NCI-H2029 (cell line): Measurements from ENCODE around the gene CAPN14.

Experiments
- DNase-seq: peaks from one replicate; lab custom pipeline; 2025; lab: John Stamatoyannopoulos, UW

CAPN14 gene, protein sequence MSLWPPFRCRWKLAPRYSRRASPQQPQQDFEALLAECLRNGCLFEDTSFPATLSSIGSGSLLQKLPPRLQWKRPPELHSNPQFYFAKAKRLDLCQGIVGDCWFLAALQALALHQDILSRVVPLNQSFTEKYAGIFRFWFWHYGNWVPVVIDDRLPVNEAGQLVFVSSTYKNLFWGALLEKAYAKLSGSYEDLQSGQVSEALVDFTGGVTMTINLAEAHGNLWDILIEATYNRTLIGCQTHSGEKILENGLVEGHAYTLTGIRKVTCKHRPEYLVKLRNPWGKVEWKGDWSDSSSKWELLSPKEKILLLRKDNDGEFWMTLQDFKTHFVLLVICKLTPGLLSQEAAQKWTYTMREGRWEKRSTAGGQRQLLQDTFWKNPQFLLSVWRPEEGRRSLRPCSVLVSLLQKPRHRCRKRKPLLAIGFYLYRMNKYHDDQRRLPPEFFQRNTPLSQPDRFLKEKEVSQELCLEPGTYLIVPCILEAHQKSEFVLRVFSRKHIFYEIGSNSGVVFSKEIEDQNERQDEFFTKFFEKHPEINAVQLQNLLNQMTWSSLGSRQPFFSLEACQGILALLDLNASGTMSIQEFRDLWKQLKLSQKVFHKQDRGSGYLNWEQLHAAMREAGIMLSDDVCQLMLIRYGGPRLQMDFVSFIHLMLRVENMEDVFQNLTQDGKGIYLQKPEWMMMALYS

DNA sequence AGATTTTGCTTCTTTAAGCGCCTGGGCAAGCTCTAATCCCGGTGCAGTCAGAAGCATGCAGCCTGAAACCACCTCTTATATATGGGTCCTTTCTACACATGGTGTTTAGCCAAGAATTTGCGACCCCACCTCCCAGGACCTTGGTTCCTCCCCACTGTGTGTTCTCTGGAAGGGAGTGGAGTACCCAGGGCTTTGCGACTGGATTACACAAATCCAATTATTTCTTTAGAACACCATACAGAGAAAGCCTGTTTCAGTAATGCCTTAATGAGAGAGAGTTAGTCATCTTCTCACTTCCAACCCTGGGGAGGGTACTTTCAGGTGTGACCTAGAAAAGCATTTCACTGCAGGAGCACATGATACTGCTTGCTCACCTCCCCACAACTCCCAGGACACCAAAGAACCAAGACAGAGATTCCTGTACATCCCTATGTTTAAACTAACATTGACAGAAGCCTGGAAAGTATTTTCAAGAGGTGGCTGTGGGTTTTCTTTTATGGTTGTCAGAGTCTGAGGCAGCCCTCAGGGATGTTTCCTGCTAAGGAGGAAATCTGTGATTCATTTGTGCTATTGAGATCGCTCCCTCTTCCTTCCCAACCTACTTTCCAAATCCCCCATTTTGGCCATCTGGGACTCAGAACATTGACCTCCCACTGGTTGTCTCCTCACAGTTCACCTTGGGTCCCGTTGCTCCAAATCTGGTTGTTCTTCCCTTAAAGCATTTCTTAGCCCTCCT lies at the start of gene CAPN14:
TSS of gene CAPN14 (minus strand) at position 51 of the 736 bp plus-strand sequence. CDS start 12,068 bp downstream, outside the sequence.
- no peak for DNase-seq

DNA sequence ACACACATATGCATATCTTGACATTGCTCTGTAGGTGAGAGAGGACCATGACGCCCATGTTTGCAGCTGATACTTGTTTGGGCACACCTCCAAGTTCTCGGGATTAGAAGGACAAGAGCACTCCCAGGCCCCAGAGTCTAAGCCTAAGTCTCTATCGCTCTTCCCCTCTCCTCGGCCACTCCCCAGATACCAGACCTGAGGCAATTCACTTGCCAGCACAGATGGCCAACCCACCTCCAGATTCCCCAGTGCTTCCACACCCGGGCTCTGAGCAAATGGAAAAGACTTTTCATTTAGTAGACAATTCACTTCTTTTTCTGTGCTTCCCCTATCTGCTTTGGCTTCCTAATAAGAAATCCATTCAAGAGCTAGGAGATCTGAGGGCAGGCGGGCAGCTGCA lies 49.5 kb upstream of the CAPN14 start:
- DNase-seq, result no peak

DNA sequence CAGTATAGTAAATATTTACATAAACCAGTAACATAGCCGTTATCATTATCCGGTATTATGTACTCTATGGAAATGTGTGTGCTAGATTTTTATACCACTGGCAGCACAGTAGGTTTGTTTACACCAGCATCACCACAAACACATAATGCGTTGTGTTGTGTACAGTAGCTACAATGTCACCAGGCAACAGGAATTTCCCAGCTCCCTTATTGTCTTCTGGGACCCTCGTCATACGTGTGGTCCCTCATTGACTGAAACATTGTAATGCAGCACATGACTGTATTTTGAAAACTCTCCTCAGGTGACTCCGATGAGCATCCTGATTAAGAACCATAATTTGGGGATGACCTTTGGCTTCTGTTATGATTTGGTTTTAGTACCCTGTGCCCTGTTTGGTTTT lies 47.9 kb upstream of the CAPN14 start:
- no peak for DNase-seq

DNA sequence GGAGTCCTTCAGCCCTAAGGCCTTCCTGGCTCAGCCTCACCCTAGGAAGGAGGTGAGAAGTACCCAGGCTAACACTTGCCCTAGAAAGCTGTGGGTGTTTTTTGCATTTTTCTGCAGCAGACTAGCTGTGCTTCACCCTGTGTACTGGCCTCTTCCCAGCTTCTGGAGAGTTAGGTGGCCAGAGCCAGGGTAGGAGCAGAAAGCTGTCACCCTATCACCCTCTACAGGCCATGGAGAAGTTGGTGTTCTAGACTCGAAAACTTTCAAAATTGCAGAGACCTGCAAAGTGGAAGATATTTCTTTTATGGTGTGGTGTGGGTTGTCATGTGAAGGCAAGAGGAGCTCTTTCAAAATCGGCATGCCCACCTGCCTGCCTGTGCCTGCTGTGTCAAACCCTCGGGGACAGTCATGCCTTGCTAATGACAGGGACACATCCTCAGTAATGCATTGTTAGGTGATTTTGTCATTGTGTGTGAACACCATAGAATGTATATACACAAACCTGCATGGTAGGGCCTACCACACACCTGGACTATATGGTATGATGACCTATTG lies 46.4 kb upstream of the CAPN14 start:
- DNase-seq, result no peak

DNA sequence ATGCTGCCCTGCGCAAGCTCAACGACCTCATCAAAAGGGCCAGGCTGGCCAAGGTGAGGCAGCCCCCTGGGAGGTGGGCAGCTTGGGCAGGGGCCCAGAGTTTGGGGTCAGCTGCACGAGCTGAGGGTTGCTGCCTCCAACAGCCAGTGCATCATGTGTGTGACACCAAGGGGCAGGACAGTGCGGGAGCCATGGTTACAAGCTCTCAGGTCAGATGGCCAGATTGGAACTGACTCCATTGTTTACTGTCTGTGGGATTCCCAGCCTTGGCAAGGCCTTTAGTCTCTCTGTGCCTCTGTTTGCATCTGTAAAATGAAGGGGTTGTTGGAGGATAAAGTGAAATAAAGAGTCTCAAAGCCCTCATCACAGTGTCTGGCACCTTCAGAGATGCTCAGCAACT lies 43.6 kb upstream of the CAPN14 start:
- DNase-seq, result no peak

DNA sequence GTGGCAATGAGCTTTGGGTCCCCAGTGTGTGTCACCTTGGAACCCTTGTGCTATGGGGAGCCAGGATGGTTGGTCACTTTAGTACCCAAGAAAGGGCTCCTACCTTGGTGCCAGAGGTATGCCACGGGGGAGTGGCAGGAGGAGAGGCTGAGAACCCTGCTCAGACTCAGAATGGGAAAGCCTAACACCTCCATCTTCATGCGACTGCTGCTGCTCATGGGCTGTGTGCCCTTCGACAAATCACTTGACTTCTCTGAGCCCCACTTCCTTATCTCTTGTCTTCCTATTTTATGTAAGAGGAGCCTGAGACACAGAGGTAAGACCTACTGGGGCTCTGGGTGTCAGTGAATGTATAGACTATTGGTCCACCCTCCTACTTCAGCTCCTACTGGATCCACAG lies 41.8 kb upstream of the CAPN14 start:
- no peak for DNase-seq

DNA sequence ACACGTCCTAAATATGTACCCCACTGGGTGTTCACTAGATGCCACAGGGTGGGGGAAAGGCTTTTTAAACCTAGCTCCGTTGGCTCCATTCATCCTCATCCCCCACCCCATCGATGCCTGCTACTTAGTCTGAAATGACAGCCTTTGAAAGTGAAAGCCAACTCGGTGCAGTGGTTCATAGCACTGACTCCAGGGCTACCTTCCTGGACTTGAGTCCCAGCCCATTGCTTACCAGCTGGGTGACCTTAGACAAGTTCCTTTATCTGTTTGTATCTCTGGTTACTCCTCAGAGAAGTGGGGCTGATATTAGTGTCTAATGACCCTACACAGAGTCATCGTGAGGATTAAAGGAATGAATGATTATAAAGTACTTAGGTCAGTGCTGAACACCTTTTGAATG lies 41.0 kb upstream of the CAPN14 start:
- DNase-seq, result no peak

DNA sequence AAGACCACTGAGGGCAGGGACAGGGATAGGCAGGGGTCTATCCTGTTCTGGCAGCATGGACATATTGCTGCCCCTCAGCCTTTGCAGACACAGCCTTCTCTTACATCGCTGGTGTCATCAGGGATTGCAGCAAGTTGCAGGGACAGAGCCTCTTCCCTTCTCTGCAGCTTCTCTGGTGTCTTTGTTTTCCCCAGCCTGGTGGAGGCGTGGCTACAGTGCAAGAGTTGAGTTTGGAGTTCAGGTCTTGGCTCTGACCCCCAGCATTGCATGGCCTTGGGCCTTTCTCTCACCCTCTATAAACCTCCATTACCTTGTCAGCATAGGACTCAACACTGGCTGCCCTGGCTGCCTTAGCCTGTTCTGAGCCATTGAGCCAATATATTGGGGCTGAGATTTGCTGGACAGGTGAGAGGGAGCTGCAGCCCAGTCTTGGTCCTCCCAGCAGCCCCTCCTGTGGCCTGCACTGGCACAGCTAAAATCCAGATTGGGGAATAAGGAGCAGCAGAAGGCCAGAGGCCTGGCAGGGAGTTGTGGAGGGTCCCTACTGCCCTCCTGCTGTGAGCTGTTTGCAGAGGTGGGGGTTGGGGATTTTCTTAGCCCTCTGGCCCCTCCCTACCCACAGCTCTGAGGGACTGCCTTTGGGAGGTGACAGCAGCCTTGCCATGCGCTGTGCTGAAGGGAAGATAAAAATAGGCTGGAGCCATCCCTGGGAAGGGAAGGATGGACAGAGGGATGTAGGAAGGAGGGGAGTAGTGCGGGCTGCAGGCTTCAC lies 39.5 kb upstream of the CAPN14 start:
- DNase-seq, result no peak

DNA sequence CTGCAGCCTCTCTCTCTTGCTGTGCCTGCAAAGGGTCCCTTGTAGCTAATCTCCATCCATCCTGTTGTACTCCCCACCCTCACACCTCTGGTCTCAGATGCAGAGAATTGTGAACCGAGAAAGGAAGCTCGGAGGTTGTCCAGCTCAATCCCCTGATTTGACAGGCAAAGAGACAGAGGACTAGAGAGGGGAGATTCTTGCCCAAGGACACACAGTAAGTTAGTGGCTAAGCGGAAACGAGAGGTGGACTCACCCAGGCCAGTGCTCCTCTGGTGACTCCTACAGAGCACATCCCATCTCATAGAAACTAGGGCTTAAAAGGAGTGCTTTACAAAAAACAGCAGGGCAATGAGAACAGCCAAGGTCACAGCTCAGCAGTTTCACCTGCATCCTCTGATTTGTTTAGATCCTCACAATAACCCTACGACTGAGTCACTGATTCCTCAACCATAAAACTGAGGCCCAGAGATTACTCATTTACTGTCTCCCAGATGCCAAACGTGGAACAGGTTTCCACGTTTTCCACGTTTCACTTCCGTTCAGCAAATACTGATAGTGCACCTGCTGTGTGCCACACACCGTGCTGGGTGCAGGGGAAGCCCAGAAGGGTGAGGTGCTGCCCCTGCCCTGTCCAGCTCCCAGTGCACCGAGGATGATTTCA lies 38.7 kb upstream of the CAPN14 start:
- DNase-seq, result no peak

DNA sequence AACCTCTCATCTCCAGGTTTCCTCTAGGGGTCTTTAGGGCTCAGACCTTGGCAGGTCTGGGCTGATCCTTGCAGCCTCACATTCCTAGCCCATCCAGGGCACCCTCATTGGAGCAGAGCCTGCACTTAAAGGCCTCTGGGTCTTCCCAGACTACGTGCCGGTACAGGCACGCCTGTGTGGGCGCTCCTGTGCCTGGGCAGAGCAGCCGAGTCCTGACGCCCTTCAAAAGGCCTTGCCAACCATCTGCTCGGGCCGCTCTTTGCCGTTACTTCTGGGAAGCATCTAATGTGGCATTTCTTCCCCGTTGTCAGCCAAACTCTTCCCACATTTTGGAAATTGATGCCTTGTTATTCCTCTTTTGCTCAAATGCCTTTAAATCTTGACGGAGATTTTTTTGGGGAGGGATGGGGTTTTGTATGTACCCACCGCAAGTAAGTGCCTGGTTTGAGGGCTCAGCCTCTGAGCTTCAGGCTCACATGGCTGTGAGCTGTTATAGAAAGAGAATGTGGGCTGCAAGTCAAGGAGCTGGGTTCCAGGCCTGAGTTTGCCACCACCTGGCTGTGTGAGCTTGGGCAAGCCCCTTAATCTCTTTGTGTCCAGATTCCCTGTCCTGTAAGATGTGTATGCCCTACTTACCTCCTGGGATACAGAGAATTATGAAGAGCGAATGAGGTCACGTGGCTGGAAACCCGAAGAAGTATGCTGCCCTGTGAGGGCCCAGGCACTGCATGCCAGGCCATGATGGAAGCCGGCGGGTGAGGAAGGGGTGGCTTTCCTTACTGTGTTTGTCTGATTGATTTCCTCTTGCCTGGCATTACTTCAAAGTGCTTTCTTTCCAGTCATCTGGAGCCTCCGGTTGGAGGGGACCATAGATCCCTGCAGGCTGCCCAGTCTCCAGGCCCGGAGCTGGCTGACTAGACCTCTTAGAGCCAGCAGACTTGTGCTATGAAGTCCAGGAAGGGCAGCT lies 37.2 kb upstream of the CAPN14 start:
- no peak for DNase-seq

DNA sequence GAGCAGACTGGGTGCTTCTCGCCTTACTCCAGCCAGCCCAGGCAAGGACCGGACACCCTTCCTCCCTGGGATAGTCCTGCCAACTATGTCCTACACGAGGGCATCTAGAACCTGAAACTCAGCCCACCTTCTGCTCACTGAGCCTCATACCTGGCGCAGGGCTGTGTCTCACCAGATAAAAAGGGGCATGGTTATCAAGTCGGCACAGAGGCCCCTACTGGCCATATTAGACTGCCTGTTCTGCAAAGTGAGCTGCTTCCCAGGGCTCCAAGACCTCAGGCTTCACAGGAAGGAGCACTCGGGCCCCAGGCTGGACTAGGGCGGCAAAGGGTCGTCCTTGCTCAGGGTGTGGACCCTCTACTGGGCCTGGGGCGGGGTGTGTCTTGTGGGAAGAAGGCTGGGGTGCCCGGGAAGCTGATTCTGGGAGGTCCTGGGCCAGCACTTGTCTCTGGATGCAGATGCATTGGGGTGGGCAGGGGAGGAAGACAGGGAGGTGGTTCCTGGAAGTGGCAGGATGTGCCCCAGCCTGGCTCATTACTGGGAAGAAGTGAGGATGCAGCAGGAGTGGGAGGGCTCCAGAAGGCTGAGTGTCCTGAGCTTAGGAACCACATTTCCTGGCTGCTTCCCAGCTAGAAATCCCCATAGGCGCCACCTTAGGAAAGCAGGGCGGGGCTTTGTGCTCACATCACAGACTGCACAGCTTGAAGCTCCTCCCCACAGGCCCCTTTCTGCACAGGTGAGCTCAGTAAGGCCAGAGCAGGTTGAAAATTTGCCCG lies 36.2 kb upstream of the CAPN14 start:
- DNase-seq, result no peak

DNA sequence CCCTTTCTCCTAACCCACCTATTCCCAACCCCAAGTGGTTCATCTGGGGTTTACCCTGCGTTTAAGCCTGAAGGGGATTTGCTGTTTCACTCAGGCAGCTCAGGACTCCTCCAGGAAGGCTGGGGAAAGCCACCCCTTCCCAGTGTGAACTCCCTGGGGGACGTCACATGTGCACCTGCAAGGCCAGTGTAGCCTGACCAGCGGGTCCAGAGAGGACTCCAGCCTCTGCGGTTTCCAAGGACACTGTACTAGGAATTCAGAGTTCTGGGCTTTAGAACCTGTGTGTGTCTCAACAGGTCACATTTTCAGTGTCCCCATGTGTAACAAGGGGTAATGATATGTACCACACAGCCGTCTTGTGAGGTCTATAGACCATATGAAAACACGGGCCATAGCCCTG lies 34.5 kb upstream of the CAPN14 start:
- no peak for DNase-seq

DNA sequence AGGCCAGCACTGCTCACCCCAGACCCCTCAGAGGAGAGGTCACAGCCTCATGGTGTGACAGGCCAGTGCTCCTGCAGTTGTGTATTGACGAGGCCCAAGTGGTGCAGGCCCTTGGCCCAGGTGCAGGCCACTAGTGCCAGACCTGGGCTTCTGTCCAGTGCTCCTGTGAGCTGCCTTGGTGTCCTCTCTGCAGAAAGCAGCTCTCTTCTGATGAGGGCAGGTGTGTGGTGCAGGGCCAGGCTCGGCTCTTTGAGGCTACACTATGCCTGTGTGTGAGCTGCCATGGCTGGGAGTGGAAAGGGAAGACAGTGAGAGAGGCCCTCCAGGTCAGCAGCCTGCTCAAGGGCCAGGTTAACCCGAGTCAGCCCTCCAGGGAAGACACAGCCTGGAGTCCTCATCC lies 33.7 kb upstream of the CAPN14 start:
- DNase-seq, result no peak

DNA sequence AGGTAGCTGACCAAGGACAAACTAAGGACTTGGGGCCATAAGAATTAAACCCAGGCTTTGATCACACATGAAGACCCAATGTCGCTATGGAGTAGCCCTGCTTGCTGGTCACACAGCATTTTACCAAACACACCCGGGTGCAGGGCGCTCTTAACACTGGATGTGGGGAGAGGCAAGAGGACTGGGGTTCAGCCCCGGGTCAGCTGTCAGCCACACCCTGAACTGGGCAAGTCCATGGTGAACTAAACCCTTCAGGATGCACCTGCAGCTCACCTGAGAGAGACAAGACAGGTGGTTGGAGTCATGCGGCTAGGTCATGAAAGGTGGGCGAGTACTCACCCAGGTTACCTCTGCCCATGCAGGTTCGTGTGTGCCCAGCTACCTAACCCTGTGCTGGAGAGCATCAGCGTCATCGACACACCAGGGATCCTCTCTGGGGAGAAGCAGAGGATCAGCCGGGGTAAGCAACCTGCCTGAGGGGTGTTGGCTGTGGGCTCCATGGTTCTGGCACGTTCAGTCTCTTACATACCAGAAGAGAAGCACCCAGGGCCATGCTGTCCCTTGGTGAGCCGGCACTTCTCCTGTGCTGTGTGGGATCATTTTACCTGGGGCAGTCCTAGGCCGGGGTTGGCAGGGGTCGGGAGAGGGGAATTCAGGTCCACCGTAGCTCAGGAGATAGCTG lies 31.8 kb upstream of the CAPN14 start:
- DNase-seq, result no peak

DNA sequence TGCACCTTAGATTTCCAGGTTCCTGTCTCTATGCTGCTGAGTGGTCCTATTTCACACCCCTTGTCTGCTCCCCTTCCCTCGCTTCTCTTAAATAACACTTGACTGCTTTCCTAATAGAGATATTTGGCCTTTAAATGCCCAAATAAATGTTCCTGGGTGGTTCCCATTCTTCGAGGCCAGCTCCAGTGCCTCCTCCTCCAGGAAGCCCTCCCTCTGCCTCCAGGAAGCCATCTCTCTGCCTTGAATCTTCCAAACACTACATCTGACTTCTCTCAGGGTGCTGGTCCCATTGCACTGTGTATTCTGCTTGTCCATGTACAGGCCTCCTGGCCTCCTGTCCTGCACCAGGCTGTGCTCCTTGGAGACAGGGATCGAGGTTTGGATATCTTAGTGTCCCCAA lies 30.8 kb upstream of the CAPN14 start:
- DNase-seq, result no peak

DNA sequence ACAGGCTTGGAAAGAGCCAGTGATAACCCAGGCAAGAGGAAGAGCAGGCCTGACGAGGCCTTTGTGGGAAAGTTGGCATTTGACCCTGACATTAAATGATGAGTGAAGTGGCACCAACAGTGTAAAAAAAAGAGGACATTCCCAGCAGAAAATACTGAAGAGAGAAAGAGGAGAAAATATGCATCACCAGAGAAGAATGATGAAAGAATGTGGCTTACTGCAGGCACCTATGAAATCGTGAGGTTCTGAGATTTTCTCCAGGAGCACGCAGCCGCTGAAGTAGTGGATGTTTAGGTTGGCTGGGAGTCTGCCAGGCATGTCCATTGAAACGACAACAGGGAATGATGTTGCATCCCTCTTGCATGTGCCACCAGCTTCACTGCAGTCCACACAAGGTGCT lies 30.4 kb upstream of the CAPN14 start:
- DNase-seq, result no peak

DNA sequence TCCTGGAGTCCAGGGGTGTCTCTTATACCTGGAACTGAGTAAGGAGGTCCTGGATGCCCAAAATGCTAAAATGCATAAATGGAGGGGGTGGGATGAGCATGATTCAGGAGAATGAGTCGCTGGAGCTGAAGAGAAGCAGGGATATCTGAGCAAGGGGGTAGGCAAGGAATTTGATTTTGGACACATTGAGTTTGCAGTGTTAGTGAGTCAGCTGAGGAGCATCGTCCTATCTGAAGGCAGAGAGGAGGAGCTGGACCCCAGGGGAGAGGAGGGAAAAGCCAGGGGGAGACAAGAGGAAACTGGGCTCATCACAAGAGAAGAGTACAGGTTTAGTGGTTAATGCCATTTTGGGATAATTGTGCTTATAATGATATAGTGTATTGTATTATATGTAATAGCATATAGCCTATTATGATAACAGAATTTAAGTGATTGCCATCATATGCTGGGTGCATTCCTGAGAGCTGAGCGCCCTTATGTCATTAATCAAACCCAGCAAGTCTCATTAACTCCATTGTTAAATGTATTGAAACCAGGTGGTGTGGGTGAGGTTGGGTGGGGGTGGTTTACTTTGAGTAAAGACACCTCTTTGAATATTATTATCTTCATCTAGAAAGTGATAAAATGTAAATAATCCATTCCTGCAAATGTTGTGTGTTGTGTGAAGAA lies 29.0 kb upstream of the CAPN14 start:
- DNase-seq, result no peak

DNA sequence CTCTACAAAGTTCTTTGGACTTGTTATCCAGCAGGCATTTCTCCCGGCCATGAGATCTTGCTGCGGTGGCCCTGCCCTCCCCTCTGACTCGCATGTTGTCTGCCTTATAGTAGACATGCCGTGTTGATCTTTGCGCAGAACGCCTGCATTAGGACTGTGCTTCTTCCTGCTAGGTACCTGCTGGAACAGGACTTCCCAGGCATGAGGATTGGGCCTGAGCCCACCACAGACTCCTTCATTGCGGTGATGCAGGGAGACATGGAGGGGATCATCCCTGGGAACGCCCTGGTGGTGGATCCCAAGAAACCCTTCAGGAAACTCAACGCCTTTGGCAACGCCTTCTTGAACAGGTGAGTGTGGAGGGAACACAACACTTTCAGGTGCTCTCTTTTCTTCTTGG lies 26.8 kb upstream of the CAPN14 start:
- no peak for DNase-seq
